Loucy (cell line): ENCODE results near the gene FBXO44.

ENCODE experiments used
- CTCF ChIP-seq: fragments of 200-600 bp; sonication (generic); conservative IDR thresholded peaks from 2 replicates; pipeline ENCODE4 v1.5.1; 2014; ENCODE audit warnings: mild to moderate bottlenecking, antibody characterized with exemption, low read length
- EZH2phosphoT487 ChIP-seq: fragments of 200-600 bp; IDR thresholded peaks from 2 replicates; pipeline ENCODE4 v1.6.1; 2018; ENCODE audit warnings: antibody characterized with exemption, mild to moderate bottlenecking, moderate library complexity, borderline replicate concordance

GRCh38 chr1:11654137-11654938 is at the start of gene FBXO44, which contains the start of gene FBXO2:
- TF ChIP-seq CTCF (no peak), EZH2phosphoT487 (no peak)
